Embryonic facial prominence (tissue), 1 donor: ENCODE measurements around the gene LIN7B.
A peak's percentile ranks its signal among the peaks of the same experiment; 100 is the strongest.
"Not testable (repeated sequence)": the region's sequence is repeated elsewhere in the genome, so short reads cannot be mapped to it uniquely, and the experiment has no call there.

Source experiments
- DNase-seq: peaks from one replicate; pipeline ENCODE4 v3.0.0-alpha.2; 2016; ENCODE audit errors: extremely low spot score

LIN7B gene

GRCh38 chr19:49113762-49114629 lies at the start of gene LIN7B:
Gene LIN7B, plus strand, starts transcription at chr19:49114370. Its CDS starts 35 bp downstream, at chr19:49114405.
- DNase-seq = peak; percentile 37

DNA sequence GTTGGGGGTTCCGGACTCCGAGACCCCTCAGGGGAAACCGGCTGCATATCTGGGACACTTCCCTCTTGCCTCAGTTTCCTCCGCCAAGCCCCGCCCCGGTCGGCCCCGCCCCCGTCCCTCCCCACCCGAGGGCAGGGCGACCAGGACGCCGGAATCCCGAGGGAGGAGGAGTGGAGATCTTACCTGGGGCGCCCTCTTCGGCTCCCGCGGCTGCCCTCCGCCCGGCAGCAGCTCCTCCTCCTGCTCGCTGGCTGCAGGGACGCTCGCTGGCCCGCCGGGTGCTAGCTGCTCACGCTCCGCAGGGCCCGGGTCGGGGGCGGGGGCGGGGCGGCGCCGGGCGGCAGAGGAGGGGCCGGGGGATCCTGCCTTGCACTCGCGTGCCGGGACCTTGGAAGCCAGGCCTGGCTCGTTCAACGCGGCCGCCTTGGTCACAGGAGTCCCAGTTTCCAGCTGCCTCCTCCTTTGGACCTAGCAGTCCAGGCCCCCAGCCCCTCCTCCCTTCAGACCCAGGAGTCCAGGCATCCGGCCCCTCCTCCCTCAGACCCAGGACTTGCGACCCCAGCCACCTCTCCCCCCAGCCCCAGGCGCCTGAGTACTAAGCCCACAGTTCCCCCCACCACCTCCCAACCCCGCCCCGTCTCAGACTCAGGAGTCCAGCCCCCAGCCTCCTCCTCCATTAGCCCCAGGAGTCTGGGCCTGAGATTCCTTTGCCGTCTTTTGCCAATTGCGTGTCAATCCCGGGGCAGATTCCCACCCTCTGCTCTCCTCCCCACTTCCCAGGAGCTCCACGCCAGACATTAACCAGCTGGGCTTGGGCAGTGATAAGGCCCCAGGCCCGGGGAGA lies 49.2 kb upstream of the LIN7B start, which contains the start of gene NTF4:
TSS of gene NTF4 (minus strand) at position 51 of the 844 bp plus-strand sequence. CDS start 2,821 bp downstream, outside the sequence.
- no peak for DNase-seq

GRCh38 chr19:49065905-49066512 lies 48.2 kb upstream of the LIN7B start:
- no peak for DNase-seq

GRCh38 chr19:49067554-49067953 lies 46.6 kb upstream of the LIN7B start:
- no peak for DNase-seq

DNA sequence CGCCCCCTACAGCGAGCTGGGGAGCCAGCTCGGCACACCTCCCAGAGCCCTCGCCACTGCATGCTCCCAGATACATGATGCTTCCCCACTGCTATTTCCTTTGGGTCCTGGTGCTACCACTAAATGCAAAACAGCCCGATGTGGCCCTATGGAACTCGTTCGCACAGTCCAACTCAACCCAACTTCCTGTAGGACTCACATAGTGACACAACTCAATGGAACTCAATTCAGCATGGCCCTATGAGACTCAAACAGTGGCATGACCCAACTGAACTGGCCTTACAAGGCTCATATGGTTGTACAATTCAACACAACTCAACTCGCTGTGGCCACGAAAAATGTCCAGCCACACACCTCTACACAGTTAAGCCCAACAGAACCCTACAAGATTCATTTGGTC lies 45.1 kb upstream of the LIN7B start:
- no peak for DNase-seq

- no peak for DNase-seq
Observed at GRCh38 chr19:49070416-49070815, 43.8 kb upstream of the LIN7B start.

- no peak for DNase-seq
Observed at GRCh38 chr19:49071860-49072547, 42.2 kb upstream of the LIN7B start.

GRCh38 chr19:49073514-49074378 lies 40.4 kb upstream of the LIN7B start:
- no peak for DNase-seq

GRCh38 chr19:49074869-49075268 lies 39.3 kb upstream of the LIN7B start:
- DNase-seq = not testable (repeated sequence)

GRCh38 chr19:49080392-49080791 lies 33.8 kb upstream of the LIN7B start:
- DNase-seq = no peak

DNA sequence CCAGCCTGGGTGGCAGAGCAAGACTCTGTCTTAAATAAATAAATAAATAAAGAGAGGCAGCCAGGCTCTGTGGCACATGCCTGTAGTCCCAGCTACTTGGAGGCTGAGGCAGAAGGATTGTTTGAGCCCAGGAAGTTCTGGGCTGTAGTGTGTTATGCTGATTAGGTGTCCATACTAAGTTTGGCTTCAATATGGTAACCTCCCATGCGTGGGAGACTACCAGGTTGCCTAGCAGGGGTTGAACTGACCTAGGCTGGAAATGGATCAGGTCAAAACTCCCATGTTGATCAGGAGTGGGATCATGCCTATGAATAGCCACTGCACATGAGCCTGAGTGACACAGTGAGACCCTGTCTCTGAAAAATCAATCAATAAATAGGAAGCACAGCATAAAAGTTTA lies 32.9 kb upstream of the LIN7B start:
- no peak for DNase-seq

GRCh38 chr19:49084206-49085019 lies 29.8 kb upstream of the LIN7B start:
- DNase-seq = no peak

- peak; percentile 100 for DNase-seq
Observed at GRCh38 chr19:49085020-49085867, 28.9 kb upstream of the LIN7B start, which contains the start of gene SNRNP70. Gene SNRNP70, plus strand, starts transcription at chr19:49085451. Its CDS starts 964 bp downstream, at chr19:49086415.

DNA sequence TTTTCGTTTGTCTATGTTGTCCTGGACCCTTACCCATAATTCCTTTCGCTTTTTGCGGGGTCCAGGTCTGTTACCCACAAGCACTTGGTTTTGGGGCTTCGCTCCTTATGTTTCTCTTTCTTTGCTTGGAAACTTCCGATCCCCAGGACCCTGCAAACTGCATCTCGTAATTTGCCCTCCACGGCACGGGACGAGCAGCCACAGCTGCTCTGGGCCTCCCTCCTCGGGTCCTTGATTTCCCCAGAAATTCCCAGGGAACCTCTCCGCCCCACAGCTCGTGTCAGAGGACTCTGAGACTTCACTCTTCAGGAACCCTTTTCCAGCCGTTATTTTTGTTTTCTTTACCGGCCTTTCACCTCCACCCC lies 28.3 kb upstream of the LIN7B start:
- DNase-seq = no peak

- DNase-seq = no peak
Observed at GRCh38 chr19:49086296-49086695, 27.9 kb upstream of the LIN7B start.

DNA sequence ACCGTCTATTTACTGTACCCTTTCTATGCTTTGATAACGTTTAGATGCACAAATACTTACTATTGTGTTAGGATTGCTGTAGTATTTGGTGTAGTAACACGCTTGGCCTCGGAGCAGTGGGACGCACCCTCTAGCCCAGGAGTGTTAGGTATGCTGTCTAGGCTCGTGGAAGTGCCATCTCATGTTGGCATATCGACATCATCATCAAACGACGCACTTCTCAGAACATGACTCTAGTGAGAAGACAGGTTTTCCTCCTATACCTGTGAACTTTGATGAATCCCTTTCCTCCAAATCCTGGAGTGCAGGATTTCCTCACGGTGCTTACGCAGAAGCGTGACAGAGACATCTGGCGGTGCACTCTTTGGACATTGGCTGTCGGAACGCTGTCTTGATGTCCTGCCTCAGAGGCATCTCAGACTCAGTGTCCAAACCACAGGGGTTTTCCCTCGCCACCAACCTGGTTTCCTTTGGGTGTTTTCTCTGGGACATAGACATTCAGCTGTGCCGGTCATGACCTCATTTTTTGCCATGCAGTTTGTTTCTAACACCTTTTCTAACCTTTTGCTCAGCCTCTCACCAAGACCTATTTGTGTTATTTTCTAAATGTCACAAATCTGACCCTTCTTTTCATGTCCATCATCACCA lies 22.7 kb upstream of the LIN7B start:
- no peak for DNase-seq

GRCh38 chr19:49092686-49093085 lies 21.5 kb upstream of the LIN7B start:
- no peak for DNase-seq
